8988T (cell line): ENCODE data around the gene MSX2.

Source experiments
- DNase-seq: peaks from one replicate; pipeline ENCODE4 v3.0.0; 2011

Gene MSX2

DNA sequence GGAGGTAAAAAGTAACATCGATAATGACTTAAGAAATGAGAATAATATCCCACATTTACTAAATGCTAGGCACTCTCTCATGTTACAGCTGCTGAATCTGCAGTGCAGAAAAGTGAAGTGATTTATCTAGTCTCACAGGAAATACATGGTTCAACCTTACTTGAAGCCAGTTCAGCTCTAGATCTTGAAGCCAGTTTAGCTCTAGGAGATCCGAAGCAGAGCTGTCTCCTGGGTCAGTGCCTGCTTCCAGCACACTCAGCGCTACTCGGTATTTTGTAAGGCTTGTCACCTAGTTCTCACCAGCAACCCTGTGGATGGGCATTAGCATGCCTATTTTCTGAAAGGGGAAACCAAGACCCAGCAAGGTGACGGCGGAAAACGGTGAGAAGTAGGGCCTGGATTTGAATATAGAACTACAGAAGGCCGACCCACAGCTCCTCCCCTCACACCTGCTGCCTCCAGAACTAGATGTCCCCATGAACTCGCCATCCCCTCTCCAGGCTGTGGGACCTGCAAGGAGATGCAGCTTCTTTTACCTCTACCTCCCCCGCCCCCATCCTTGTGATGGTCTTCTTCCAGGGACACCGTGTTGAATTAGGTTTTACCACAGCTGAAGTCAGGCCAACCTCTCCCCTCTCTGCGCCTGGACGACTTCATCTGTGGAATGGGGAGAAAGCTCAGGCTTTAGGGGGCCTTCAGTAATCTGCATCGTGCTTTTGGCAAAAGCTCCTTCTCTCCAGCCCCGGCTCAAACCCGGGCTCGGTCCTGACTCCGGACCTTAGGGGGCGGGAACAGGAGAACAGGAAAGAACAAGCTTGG, 4.4 kb upstream of the MSX2 start:
- no peak for DNase-seq

- DNase-seq: peak; percentile 61
These were observed 3.5 kb upstream of the MSX2 start for GRCh38 chr5:174720612-174721529.

DNA sequence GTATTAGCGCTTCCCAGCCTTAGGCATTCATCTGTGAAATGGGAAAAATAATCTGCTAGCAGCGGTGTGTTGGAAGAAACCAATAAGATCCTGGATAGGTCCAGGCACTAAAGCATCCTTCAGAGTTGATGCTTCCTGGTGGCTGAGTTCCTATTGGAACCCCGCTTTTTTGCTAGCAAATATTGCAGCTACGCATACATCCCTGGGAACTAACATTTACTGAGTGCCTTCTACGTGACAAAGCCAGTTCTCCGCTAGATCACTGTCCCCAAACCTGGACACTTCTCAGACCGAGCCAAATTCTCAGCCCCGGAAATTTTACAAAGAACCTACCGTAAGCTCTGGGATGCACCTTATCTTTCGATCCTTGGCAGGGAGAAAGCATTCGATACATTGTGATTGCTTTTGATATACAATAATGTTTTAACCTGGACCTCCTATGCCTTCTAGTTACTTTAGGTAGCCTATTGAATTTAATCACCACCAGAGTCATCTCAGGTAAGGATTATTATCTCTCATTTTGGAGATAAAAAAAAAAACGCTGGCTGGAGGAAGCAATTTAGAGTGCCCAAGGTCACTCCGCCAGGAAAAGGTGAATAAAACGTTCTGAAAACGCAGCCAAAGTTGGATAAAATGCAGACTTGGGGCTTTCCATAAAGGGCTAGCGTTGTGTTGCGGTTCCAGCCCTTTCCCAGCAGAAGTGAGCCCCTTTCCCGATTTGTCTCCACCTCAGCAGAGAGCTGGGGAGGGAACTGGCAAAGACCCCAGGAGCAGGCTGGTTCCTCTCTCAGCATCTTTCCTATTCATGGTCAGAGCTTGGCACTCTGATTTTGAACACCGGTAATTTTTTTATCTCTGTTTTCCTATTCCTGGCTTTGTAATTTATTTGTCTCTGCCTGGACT, 2.6 kb upstream of the MSX2 start:
- no peak for DNase-seq

- DNase-seq: no peak
These were observed 1.9 kb upstream of the MSX2 start for GRCh38 chr5:174722500-174722899.

DNA sequence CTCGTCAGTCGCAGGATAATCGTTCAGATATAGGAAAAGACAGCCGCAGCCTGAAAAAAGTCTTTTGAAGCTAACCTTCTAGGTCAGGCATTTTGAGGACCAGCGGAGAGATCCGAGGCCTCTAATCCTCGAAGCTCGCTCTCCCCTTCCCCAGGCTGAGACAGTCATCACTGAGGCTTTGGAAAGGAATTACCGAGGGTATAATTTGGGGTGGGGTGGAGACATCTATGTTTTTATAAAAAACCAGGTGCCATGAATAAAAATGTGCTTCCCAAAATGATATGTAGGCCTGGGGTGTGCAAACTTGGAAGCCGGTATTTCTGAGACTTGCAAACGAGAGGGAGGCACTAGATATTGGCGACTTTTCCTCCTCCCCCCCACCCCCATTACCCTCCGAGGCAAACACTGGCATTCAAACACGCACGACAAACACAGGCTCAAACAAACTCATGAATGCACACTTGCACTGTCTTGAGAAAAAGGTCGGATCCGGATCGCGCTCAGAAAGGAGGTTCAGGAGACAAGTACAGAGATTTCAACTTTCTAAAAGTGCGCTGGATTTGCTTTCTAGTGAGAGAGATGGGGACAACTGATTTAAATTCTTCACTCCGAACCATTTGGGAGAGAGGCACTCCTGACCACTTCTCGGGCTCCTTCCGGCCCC, 935 bp upstream of the MSX2 start:
- no peak for DNase-seq

DNA sequence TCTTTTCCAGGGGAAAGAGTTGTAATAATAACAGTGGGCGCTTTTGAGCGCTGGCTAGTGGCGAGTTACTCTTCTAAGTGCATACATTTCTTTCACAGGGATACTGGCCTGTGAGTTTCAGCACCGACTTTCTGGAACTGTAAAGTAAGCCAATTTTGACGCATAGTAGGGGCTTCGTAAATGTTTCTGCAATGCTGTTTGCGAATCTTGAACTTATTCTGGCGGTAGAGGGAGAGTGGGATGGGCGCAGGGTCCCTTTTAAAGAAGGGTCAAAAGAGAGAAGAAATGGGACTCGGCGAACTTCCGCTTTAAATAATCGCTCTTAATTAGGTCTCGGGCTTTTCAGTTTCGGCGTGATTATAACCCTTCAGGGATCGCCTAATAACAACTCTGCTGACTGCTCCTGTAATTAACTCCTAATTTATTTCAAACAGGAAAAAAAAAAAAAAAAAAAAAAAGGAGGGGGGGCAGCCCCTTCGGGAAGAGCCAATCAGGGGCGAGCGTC, 351 bp upstream of the MSX2 start:
- no peak for DNase-seq

GRCh38 chr5:174725261-174725990, 1.0 kb downstream of the MSX2 start:
- no peak for DNase-seq

- DNase-seq: no peak
These were observed 1.7 kb downstream of the MSX2 start for GRCh38 chr5:174725991-174726601.

DNA sequence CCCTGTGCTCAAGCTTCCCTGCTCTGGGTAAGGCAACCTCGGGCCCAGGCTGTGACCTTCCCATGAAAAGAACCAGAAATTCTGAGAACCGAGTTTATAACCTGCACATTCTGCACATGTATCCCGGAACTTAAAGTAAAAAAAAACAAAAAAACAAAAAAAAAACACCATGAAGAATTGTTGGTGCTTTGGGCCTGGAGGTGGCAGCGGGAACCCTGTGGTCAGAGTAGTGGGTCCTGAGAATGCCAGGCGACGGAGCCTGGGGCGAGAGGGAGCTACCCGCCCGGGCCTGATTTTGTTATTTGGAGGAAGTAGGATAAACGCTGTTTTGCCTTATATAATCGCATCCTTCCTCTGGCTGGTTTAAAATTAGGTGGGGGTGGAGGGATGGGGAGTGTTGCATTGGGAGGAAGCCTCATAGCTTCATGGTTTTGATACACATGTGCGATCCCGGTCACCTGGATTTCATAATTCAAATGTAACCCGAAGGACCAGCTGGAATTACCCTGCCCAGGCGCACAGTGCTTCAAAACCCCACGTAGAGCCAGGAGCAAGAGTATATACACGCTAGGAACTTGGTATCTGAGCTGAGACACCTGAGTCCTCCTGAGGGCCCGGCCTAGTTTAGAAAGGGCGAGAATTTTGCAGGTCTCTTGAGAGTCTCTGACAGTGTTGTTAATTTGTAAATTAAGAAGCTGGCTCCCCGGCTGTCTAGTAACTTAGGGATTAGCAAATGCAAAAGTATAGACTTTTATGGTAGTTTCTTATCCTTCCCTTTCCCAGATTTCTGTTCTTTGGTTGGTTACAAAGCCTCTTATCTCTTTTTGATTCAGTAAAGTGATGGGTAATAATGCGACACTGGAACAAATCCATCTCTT, 2.8 kb downstream of the MSX2 start:
- no peak for DNase-seq

DNA sequence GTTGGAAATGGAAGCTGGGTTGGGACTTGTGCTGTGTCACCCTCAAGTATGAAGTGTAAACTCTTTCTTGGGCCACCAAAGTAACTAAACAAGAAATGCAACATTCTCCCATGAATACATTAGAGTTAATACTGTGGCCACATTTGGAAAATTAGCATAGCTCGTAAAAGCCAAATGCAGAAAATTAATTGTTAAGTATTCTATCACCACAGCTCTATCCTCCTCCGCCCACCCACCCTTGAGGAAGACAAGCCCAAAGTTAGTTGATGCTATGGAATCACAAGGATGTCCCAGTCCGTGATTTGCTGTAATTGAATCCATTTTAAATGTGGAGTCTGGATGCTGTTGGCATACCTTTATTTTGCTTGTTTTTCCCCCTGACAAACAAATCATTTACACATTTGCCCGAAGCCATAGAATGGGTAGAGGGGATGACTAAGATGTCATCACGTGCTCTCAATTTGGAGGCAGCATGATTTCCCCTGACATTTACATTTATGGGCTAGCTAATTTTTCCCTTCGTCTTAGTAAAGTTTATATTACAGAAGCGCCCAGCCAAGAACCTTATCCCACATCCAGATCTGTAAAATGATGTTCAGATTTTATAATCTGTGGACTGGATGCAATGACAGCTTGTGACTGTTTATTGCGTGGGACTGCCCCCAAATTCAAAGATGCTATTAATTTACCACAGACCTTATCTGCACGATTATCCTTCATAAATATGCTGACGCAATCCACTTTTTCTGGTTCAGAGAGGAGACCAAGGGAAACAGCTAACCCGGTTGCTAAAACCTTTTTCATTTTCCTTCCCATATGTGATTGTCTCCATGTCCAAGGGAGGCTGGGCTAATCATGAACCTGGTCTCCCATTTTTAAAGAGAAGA, 3.7 kb downstream of the MSX2 start:
- DNase-seq: no peak

- DNase-seq: no peak
These were observed 4.8 kb downstream of the MSX2 start for GRCh38 chr5:174729075-174729680.

DNA sequence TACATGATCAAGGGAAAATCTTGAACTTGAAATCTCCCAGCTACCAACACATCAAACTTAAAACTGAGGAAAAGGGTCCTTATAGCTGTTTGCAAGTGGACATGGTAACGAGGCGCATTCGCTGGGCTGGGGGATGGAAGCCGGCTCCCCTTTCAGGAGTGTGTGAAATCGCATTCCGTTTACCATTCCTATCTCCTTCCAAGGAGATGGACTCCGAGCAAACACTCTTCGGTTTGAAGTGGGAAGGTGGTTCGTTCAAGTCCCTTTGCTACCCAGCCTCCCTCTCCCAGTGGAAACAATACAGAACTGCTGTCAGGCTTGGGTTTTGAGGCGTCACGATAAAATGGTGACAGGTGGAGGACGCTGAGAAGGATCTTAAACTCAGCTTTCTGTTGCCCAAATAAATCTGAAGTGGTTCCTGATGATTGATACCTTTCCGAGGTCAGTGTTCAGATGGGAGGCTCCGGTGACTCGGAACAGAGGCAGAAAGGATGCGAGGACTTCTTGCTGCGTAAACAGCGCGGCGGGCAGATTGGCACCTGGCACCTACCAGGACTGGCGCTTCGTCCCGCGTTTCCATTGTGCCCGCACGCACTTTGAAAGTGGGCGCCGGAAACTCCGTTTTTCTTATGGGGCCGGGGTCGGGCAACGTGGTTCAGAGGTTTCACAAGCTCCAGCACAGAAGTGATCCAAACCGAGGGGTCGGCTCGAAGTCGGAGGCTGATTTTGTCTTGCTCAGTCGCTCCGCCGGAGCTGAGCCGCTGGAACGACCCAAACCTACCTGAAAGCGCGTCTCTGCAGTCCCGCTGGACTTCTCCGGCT, 7.0 kb downstream of the MSX2 start:
- DNase-seq: no peak

GRCh38 chr5:174732036-174733020, 7.9 kb downstream of the MSX2 start:
- no peak for DNase-seq

DNA sequence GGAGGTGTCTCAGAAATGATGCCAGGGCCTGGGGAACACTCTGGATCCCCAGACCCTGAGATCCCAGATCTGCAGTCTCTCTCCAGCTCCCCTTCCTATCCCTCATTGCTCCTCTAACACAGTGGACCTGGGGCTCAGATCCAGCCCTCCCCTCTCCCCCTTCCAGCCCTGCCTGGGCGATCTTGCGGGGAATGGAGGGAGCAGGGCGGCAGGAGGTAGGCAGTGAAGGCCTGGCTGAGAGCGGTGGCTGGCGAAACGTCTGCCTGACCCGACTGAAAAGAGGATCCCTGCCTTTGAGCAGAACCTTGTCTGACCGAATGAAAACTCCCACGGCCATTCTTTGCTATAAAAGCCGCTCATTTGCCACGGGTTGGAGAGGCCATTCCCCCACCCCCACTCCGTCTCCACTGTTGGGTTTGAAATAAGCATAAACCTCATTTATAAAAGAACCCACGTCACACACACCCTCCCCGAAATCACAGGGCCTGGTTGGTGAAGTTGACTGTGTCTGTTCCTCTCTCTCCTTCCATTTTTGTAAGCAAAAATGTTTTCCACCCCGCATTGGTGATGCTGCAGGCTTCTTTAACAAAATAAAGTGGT, 8.8 kb downstream of the MSX2 start:
- DNase-seq: no peak

DNA sequence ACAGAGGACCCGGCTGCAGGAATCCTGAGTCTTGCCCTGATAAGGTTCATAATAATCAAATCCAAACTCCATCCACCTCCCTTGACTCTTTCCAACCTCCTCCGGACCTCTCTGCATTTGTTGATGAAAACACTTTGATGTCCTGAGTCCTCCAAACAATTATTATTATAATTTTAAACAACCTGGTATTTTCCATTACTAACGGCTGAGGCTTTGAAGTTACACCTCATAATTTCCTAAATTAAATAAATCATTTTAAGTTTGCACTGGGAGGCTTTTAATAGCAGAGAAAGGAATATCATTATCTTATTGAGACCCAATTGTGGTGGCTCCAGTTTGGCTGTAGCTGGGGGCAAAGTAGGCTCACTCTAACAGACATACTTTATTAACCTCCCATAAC, 9.5 kb downstream of the MSX2 start:
- DNase-seq: no peak
